ENCODE data around the gene MXD3.

GRCh38 chr5:177269232-177269895, 42.3 kb downstream of the MXD3 start:
- TF ChIP-seq RFX5 (IDR thresholded peaks at IDR 0.05; ENCODE audit: low read depth, low read length) (no peak), ZNF274 (IDR thresholded peaks at IDR 0.05; ENCODE audit: insufficient read depth, insufficient read length) (no peak), SUZ12 (IDR thresholded peaks at IDR 0.05; ENCODE audit: unreplicated experiment) (no peak), POLR2A (IDR thresholded peaks at IDR 0.05; ENCODE audit: low read depth, low read length) (no peak), SMC3 (IDR thresholded peaks at IDR 0.05; ENCODE audit: borderline replicate concordance, low read length) (no peak), MXI1 (IDR thresholded peaks at IDR 0.05; ENCODE audit: low read depth, low read length) (no peak)

Measured in GM12878 (cell line).